Anterior cingulate cortex (tissue), 58 donors: ENCODE data around the gene GTF2E1.
"Not testable (repeated sequence)": the region's sequence is repeated elsewhere in the genome, so short reads cannot be mapped to it uniquely, and the experiment has no call there.

Experiments
- DNase-seq, 58 donors: peaks; one replicate each; lab custom pipeline; 2025; lab: John Stamatoyannopoulos, UW

GTF2E1 gene

GRCh38 chr3:120752865-120753264 lies 10.3 kb downstream of the GTF2E1 start:
- DNase-seq: no peak

GRCh38 chr3:120753810-120754209 lies 11.3 kb downstream of the GTF2E1 start:
- no peak for DNase-seq

GRCh38 chr3:120756061-120756460 lies 13.5 kb downstream of the GTF2E1 start:
- DNase-seq: no peak

GRCh38 chr3:120758551-120758950 lies 16.0 kb downstream of the GTF2E1 start:
- DNase-seq: not testable (repeated sequence)

- DNase-seq: no peak
Measured at GRCh38 chr3:120762615-120763014, 20.1 kb downstream of the GTF2E1 start.

- no peak for DNase-seq
Measured at GRCh38 chr3:120763601-120764000, 21.1 kb downstream of the GTF2E1 start.

- no peak for DNase-seq
Measured at GRCh38 chr3:120764206-120764605, 21.7 kb downstream of the GTF2E1 start.

- no peak for DNase-seq
Measured at GRCh38 chr3:120765830-120766493, 23.4 kb downstream of the GTF2E1 start.

- DNase-seq: no peak
Measured at GRCh38 chr3:120766576-120766975, 24.0 kb downstream of the GTF2E1 start.

- no peak for DNase-seq
Measured at GRCh38 chr3:120767106-120767505, 24.6 kb downstream of the GTF2E1 start.

GRCh38 chr3:120769436-120769835 lies 26.9 kb downstream of the GTF2E1 start:
- no peak for DNase-seq

GRCh38 chr3:120770891-120771290 lies 28.3 kb downstream of the GTF2E1 start:
- no peak for DNase-seq

- DNase-seq: no peak
Measured at GRCh38 chr3:120772081-120772480, 29.5 kb downstream of the GTF2E1 start.

GRCh38 chr3:120773932-120774331 lies 31.4 kb downstream of the GTF2E1 start:
- DNase-seq: no peak

GRCh38 chr3:120775411-120775810 lies 32.9 kb downstream of the GTF2E1 start:
- no peak for DNase-seq

- no peak for DNase-seq
Measured at GRCh38 chr3:120778776-120779175, 36.2 kb downstream of the GTF2E1 start.

GRCh38 chr3:120780977-120781376 lies 38.4 kb downstream of the GTF2E1 start:
- DNase-seq: peak in 1 of 58 donors; percentile 4

- not testable (repeated sequence) for DNase-seq
Measured at GRCh38 chr3:120785832-120786231, 43.3 kb downstream of the GTF2E1 start.

- no peak for DNase-seq
Measured at GRCh38 chr3:120791010-120791409, 48.5 kb downstream of the GTF2E1 start.

GRCh38 chr3:120791913-120792312 lies 49.4 kb downstream of the GTF2E1 start:
- DNase-seq: no peak

- DNase-seq: no peak
Measured at GRCh38 chr3:120793601-120794000, 51.1 kb downstream of the GTF2E1 start.

GRCh38 chr3:120795017-120795648 lies 52.6 kb downstream of the GTF2E1 start:
- peak in 44 of 58 donors; percentile 2 to 83 (median 40) for DNase-seq
